Endothelial cell of umbilical vein (primary cell): ENCODE data around the gene MORF4L1. TPM values are rescaled to one million over a fixed set of nuclear protein-coding genes. Genes with fewer than 3 reads are reported as not detected.
"Not testable (repeated sequence)": the region's sequence is repeated elsewhere in the genome, so short reads cannot be mapped to it uniquely, and the experiment has no call there.

Experiments used
- BruUV-seq: library from RNA; stranded (reverse); fragments of 400-500 nt; replicated peaks from 2 replicates; lab custom pipeline; 2021; lab: Mats Ljungman, UMichigan
- CTCF ChIA-PET: fragments of 300-600, 350-600 bp; sonication (Branson Sonifier 250); formaldehyde crosslinking; loops from one replicate; lab custom pipeline; 2021; ENCODE audit warnings: antibody characterized with exemption, inconsistent platforms; lab: Charles Lee
- POLR2A ChIA-PET: fragments of 300-600, 350-600 bp; sonication (Branson Sonifier 250); formaldehyde crosslinking; loops from one replicate; lab custom pipeline; 2021; ENCODE audit warnings: antibody characterized with exemption, inconsistent platforms; lab: Charles Lee
- DNase-seq: peaks from one replicate; pipeline ENCODE4 v3.0.0-alpha.2; 2011; ENCODE audit warnings: low read depth, low spot score
- FAIRE-seq: peaks from 2 replicates; lab custom pipeline; 2011; peaks lifted over from hg19 to GRCh38; lab: Jason Lieb, UNC
- H2AFZ ChIP-seq: 2 replicates; pipeline ENCODE4 v1.6.0; 2012; ENCODE audit warnings: low read depth, low read length, control low read depth, inconsistent platforms
- H3K27ac ChIP-seq: 2 replicates; pipeline ENCODE4 v1.5.1; 2011; ENCODE audit warnings: low read depth, mild to moderate bottlenecking, control low read depth, low read length, moderate library complexity; ENCODE audit not compliant: insufficient read depth
- H3K27me3 ChIP-seq, 2 experiments: 2 replicates each; pipeline versions ENCODE4 v1.6.0 to v1.6.1; 2011; ENCODE audit warnings: low read length in 2 of 2, mixed read lengths in 1 of 2; ENCODE audit not compliant: control insufficient read depth in 2 of 2, insufficient read depth in 2 of 2
- H3K36me3 ChIP-seq, 2 experiments: 2 replicates in 1 of 2; 3 replicates in 1 of 2; pipeline ENCODE4 v1.5.1; 2011; ENCODE audit warnings: low read length in 2 of 2, mild to moderate bottlenecking in 1 of 2, moderate library complexity in 1 of 2; ENCODE audit not compliant: control insufficient read depth in 2 of 2, insufficient read depth in 2 of 2; ENCODE audit errors: extremely low read depth in 1 of 2
- H3K4me1 ChIP-seq: 3 replicates; pipeline ENCODE4 v1.5.1; 2011; ENCODE audit warnings: mild to moderate bottlenecking, low read length; ENCODE audit not compliant: control insufficient read depth, insufficient read depth; ENCODE audit errors: extremely low read depth
- H3K4me2 ChIP-seq: 2 replicates; pipeline ENCODE4 v1.6.1; 2011; ENCODE audit warnings: low read length, control low read depth, mixed read lengths; ENCODE audit not compliant: insufficient read depth
- H3K4me3 ChIP-seq, 3 experiments: fragments of 200-600 bp in 1 of 3; sonication (generic), shearing (Covaris generic) in 1 of 3; replicated peaks in 1 of 3; 2 replicates each; pipeline ENCODE4 v1.5.1; 2011 to 2016; ENCODE audit warnings: control low read depth in 3 of 3, low read length in 3 of 3, mild to moderate bottlenecking in 2 of 3, inconsistent platforms in 1 of 3, low read depth in 1 of 3, moderate library complexity in 1 of 3; ENCODE audit not compliant: insufficient read depth in 1 of 3
- H3K79me2 ChIP-seq: 2 replicates; pipeline ENCODE4 v1.6.0; 2012; ENCODE audit warnings: low read length, inconsistent platforms; ENCODE audit not compliant: control insufficient read depth, insufficient read depth
- H3K9ac ChIP-seq: replicated peaks from 2 replicates; pipeline ENCODE3; 2011; ENCODE audit warnings: low read length, control low read depth; ENCODE audit not compliant: insufficient read depth; ENCODE audit errors: extremely low read depth
- H3K9me1 ChIP-seq: replicated peaks from 3 replicates; pipeline ENCODE4 v1.6.0; 2011; ENCODE audit warnings: mild to moderate bottlenecking, low read length; ENCODE audit not compliant: control insufficient read depth, insufficient read depth; ENCODE audit errors: extremely low read depth
- H3K9me3 ChIP-seq: replicated peaks from 2 replicates; pipeline ENCODE4 v1.5.1; 2012; ENCODE audit warnings: low read length, inconsistent platforms; ENCODE audit not compliant: control insufficient read depth, insufficient read depth
- H4K20me1 ChIP-seq: replicated peaks from 2 replicates; pipeline ENCODE3; 2011; ENCODE audit warnings: mild to moderate bottlenecking, low read length; ENCODE audit not compliant: control insufficient read depth, insufficient read depth; ENCODE audit errors: extremely low read depth
- CTCF ChIP-seq, 2 donors: IDR thresholded peaks; 1 replicate in 1 of 2; 2 replicates in 1 of 2; pipeline ENCODE4 v1.5.1; 2011; ENCODE audit warnings: low read length in 2 of 2, mild to moderate bottlenecking in 2 of 2, moderate library complexity in 2 of 2, control low read depth in 1 of 2, inconsistent platforms in 1 of 2, low read depth in 1 of 2; ENCODE audit not compliant: insufficient read depth in 1 of 2; ENCODE audit errors: extremely low read depth in 1 of 2
- EZH2 ChIP-seq: IDR thresholded peaks from 2 replicates; pipeline ENCODE4 v1.6.1; 2012; ENCODE audit warnings: borderline replicate concordance, low read depth, mild to moderate bottlenecking, moderate library complexity, low read length, inconsistent platforms; ENCODE audit not compliant: severe bottlenecking
- FOS ChIP-seq: IDR thresholded peaks from 2 replicates; pipeline ENCODE4 v1.6.1; 2011; ENCODE audit warnings: mild to moderate bottlenecking, low read length, moderate library complexity, borderline replicate concordance; ENCODE audit not compliant: insufficient read depth
- GATA2 ChIP-seq: IDR thresholded peaks from 2 replicates; pipeline ENCODE4 v1.7.0; 2011; ENCODE audit warnings: low read depth, mild to moderate bottlenecking, moderate library complexity, mixed read lengths, low read length; ENCODE audit not compliant: insufficient read length, insufficient read depth
- JUN ChIP-seq: IDR thresholded peaks from 2 replicates; pipeline ENCODE4 v1.6.1; 2011; ENCODE audit warnings: borderline replicate concordance, low read depth; ENCODE audit not compliant: insufficient read length, insufficient read depth
- MAX ChIP-seq: IDR thresholded peaks from 2 replicates; pipeline ENCODE4 v1.6.1; 2011; ENCODE audit not compliant: insufficient read depth, insufficient read length
- MYC ChIP-seq: IDR thresholded peaks from one replicate; pipeline ENCODE4 v1.6.1; 2011; ENCODE audit warnings: mild to moderate bottlenecking, low read depth, low read length
- POLR2A ChIP-seq: IDR thresholded peaks from 2 replicates; pipeline ENCODE4 v1.6.1; 2012; ENCODE audit warnings: low read depth, mild to moderate bottlenecking, control low read depth, low read length
- POLR2AphosphoS5 ChIP-seq: IDR thresholded peaks from 2 replicates; pipeline ENCODE4 v1.6.1; 2012; ENCODE audit warnings: low read depth, mild to moderate bottlenecking, control low read depth, low read length, moderate library complexity; ENCODE audit not compliant: insufficient read depth
- dilution Hi-C: fragments of 300-500 bp; cut with MboI; formaldehyde crosslinking; loops from one replicate; pipeline ENCODE4 v1.15.0; 2019; ENCODE audit warnings: low sequenced_read_pairs; ENCODE audit not compliant: extremely low pct_ligation_motif_present
- intact Hi-C: fragments of 100-400 bp; cut with micrococcal nuclease; formaldehyde crosslinking; loops from one replicate; pipeline ENCODE4 v1.10.0; 2022
- polyA plus RNA-seq, 4 experiments: library from polyadenylated mRNA; depleted of rRNA in 3 of 4; stranded (reverse) in 3 of 4; unstranded in 1 of 4; fragments of >200 nt; gene quantifications; 2 replicates each; pipeline versions ENCODE4 v1.2.1 to v1.2.3, GENCODE V29; 2011 to 2012; ENCODE audit warnings: missing spikeins in 1 of 4
- total RNA-seq: library from RNA; stranded (reverse); gene quantifications from 2 replicates; pipeline ENCODE4 v1.2.3, GENCODE V29; 2021

The MORF4L1 gene
- total and polyA plus RNA-seq, 2 donors (not counting 3 experiments of a cell fraction or from before 2014, with no cell fraction given): 164 to 404 TPM

GRCh38 chr15:78875107-78875914, 2.6 kb downstream of the MORF4L1 start:
- BruUV-seq: no TSS peak
- CTCF ChIA-PET: interaction anchor here (0.9 kb wide), 1 partner anchor 15 kb away, joined by 3 read pairs; no protein-coding TSS in a partner anchor
- no peaks in the 10 kb centered on the region for H3K27me3 ChIP-seq
- H3K4me3 ChIP-seq: peak overlapping the region; percentile 83 to 97 (median 91)
- H3K9me1 ChIP-seq: no peaks in the 10 kb centered on the region
- H3K4me1 ChIP-seq: peaks cover 22% of the 10 kb centered on the region
- intact Hi-C loops: no loop called here
- no peak for FAIRE-seq
- H3K9ac ChIP-seq: peak overlapping the region; percentile 97
- dilution Hi-C loops: no loop called here
- H3K36me3 ChIP-seq: peaks cover 0 to 3% of the 10 kb centered on the region in 2 experiments
- no peaks in the 10 kb centered on the region for H3K9me3 ChIP-seq
- peaks cover 74% of the 10 kb centered on the region for H3K79me2 ChIP-seq
- H3K4me2 ChIP-seq: peak overlapping the region; percentile 95
- H3K27ac ChIP-seq: no peak overlapping the region
- TF ChIP-seq EZH2 (no peak), CTCF (IDR thresholded peaks at IDR 0.05; ENCODE audit: extremely low read depth in 1 of 2, insufficient read depth in 1 of 2, low read depth in 1 of 2, low read length in 2 of 2) (no peak), FOS (no peak), MYC (no peak), GATA2 (no peak), JUN (no peak), MAX (no peak), POLR2AphosphoS5 (no peak), POLR2A (no peak)
- DNase-seq: no peak
- POLR2A ChIA-PET: no interaction called here
- H2AFZ ChIP-seq: no peak overlapping the region
- peaks cover 34% of the 10 kb centered on the region for H4K20me1 ChIP-seq

GRCh38 chr15:78876954-78877353, 4.3 kb downstream of the MORF4L1 start:
- H3K36me3 ChIP-seq, intact Hi-C loops, H3K9me3 ChIP-seq, H3K27ac ChIP-seq, H3K27me3 ChIP-seq, H2AFZ ChIP-seq, H3K9ac ChIP-seq, BruUV-seq, DNase-seq, FAIRE-seq, H3K9me1 ChIP-seq, POLR2A ChIA-PET, H3K4me2 ChIP-seq, H3K4me3 ChIP-seq, dilution Hi-C loops: not testable (repeated sequence)
- Histone ChIP-seq H3K79me2 (peaks cover 91% of the 10 kb centered on the region), H3K4me1 (peaks cover 22% of the 10 kb centered on the region), H4K20me1 (peaks cover 41% of the 10 kb centered on the region)
- CTCF ChIA-PET: interaction anchor here (0.7 to 1.0 kb wide), 2 partner anchors 69 to 77 kb away, joined by 4 read pairs; no protein-coding TSS in a partner anchor
